GM19372 (cell line): ENCODE data around the gene RAD9B.

ENCODE experiments used
- ATAC-seq: cut with Tn5 transposase; IDR thresholded peaks from one replicate; pipeline ENCODE4 v1.9.1; 2021; ENCODE audit warnings: mild to moderate bottlenecking, low read depth, moderate library complexity; ENCODE audit not compliant: unreplicated experiment

RAD9B gene

DNA sequence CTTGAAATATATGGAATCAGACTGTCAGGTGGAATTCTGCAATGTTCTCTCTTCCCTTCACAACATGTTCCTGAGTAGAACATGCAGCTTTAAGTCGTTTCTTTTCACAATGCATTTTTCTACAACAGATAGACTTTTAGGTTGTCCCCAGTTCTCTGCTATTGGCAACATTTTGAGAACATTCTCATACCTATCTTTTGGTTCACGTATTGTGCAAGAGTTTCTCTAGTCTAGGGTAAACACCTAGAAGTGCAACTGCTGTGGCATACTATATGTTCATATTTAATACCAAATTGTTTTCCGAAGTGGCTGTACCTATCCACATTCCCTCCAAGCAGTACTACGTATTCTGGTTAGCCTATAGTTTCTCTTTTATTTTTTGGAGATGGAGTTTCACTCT lies 48.9 kb downstream of the RAD9B start:
- ATAC-seq = no peak
